GM10266 (cell line): ENCODE results near the gene LSP1.
A peak's percentile ranks its signal among the peaks of the same experiment; 100 is the strongest.
"Not testable (repeated sequence)": the region's sequence is repeated elsewhere in the genome, so short reads cannot be mapped to it uniquely, and the experiment has no call there.

Experiments
- DNase-seq: peaks from one replicate; pipeline ENCODE4 v3.0.0; 2012; ENCODE audit errors: extremely low spot score
- TF ChIP-seq, protein P1 (sequence below): IDR thresholded peaks from 2 replicates; pipeline ENCODE4 v1.5.1; 2012; ENCODE audit warnings: mild to moderate bottlenecking, low read depth; ENCODE audit not compliant: control insufficient read depth, insufficient read depth; ENCODE audit errors: missing control alignments

Gene LSP1

DNA sequence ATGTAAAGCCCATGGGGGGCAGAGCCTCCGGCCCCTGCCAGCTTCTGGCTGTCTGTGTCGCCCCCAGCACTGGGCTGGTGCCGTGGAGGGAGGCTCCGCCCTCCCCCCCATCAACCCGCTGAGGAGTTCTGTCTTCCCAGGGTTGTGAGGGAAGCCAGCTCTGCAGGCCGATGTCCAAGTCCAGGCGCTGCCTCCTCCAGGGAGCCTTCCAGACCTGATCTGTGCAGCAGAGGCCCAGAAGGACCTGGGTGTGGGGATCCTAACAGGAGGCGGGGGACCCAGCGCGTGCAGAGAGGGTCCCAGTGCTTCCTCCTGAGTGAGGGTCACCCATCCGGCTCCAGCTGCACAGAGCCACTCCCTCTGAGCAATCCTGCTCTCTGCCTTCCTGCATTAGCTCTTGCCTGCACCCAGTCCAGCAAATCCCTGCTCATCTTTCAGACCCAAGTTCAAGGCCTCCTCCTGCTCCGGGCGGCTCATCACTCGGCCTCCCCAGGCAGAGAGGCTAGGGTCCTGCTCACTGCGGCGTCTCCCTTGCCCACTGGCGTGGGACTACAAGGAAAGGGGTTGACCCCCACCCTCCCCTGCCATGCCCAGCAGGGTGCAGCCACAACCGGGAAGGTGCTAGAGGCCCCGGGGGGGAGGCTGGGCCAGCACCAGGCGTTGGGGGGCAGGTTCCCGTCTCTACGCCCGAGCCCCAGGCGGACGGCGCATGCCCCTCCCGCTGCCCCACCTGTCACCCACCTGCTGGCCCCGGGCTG lies 22.4 kb downstream of the LSP1 start:
- TF ChIP-seq, protein P1, sequence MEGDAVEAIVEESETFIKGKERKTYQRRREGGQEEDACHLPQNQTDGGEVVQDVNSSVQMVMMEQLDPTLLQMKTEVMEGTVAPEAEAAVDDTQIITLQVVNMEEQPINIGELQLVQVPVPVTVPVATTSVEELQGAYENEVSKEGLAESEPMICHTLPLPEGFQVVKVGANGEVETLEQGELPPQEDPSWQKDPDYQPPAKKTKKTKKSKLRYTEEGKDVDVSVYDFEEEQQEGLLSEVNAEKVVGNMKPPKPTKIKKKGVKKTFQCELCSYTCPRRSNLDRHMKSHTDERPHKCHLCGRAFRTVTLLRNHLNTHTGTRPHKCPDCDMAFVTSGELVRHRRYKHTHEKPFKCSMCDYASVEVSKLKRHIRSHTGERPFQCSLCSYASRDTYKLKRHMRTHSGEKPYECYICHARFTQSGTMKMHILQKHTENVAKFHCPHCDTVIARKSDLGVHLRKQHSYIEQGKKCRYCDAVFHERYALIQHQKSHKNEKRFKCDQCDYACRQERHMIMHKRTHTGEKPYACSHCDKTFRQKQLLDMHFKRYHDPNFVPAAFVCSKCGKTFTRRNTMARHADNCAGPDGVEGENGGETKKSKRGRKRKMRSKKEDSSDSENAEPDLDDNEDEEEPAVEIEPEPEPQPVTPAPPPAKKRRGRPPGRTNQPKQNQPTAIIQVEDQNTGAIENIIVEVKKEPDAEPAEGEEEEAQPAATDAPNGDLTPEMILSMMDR = no peak
- no peak for DNase-seq

DNA sequence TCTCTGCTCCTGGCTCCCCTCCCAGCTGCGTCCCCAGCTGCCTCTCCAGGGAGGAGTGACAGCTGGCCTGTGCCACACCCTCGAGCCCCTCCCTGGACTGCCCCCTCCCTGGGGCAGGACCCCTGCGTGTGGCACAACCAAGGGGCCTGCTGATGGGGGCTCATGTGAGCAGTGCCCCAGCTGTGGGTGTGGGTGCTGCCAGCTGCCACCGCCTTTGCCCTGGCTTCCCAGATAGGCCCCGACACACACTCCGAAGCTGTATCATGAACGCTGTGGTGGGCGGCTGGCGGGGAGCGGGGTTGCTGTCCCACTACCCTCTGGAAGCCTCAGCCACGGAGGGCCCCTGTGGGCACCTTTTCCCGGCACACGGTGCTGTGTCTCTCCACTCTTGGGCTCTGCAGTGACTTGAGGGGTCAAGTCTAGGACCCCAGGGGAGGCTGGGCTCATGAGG lies 23.0 kb downstream of the LSP1 start:
- not testable (repeated sequence) for DNase-seq

DNA sequence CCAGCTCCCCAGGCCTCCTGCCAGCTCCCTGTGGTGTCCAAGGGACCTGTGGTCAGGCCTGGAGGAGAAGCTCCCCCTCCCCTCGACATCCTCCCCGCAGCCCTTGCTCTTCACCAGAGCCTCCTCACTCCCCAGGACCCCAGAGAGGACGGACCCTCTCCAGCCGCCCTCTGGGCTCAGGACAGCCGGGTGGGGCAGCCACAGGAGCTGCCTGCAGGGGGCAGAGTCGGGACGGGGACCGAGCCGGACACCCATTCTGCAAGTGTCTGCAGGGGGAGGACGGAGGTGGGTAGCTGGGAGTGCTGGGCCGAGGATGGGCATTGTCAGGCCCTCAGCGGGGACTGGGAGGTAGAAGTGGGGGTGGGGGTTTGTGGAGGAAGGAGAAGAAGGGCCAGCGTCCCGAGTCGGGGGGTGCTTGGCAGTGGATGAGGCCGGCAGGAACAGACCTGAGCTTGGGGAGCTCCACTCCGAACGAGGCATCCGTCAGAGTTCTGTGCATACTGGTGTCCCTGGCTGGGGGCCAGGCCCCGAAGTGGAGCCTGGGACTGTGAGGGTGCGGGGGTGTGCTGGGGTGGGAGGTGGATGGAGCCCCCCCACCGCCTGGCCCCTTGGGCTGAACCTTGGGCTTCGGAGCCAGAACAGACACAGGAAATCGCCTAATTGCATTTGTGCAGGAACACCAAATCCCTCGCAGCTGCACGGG lies 23.6 kb downstream of the LSP1 start:
- TF ChIP-seq, protein P1 = peak; percentile 41
- no peak for DNase-seq

DNA sequence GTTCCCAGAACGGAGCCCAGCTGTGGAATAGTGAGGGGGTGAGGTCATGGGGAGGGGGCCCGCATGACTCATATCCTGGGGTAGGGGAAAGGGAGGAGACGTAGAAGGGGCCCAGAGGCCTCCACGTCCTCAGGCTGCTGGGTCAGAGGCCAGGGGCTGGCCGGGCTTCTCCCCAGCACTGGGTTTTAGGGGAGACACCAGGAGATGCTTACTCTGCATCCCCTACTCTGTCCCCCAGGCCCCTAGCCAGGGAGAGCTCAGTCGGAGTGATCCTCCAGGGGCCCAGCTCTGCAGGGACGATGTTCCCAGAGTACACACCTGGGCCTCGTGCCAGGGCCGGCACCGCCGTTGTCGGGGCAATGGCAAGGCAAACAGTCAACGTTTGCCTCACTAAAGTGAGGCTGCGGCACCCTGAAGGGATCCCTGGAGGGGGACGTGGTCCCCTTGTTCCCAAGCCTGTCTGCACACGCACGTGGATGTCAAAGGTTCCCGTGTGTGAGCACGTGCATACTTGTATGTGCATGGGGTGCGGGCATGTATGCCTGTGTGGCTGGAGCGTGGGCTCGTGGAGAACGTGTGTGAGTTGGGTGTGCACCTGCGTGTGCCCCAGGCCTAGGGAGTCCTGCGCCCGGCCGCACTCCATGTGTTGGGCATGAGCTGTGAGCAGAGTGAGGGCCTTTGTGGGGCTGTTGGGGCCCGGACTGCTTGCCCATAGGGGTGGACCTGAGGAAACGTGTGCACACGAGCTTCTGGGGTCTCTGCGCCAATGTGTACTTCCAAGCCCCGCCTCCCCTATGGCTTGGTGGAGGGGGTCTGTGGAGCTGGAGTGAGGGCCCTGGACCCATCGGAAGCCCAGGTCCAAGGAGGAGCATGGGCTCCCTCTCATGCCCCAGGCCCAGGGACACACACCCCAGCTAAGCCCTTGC lies 24.6 kb downstream of the LSP1 start:
- DNase-seq = no peak
- TF ChIP-seq, protein P1 = no peak

DNA sequence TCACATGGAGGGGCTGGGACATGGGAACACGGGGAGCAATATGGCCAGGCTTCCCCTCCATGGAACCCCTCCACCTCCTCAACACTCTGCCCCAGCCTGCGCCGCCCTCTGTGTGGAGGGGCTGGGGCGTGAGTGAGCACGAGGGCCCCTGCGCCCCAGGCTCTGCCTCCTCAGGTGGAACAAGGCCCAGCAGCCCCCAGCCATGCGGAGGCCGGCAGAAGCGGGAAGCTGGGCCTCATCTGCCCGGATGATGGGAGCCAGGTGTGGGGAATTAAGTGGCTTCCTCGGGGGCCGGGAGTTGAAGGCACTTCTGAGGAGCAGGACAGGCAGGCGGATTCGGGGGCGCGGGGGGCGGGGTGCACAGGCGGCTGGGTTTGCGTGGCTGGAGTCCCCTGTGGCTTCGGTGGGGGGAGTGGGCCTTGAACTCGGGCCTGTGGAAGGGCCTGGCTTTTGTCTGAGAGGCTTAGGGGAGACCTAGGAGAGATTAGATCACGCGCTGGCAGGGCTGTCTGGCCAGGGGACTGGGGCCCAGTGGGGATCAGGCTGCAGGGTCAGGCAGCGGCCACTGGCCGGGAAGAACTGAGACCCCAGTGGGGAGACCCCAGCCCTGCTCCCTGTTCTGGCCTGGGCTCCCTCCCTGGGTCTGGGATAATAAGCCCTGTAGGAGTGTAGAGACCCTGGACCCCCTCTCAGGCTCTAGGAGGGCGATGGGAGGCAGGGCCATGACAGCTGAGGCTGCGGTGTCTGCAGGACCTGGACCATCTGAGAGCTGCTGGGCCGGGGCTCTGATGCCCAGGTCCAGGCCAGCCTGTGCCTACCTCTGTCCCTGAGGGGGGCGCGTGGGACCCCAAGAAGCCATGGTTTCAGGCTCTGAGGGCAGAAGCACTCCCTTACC lies 25.5 kb downstream of the LSP1 start:
- DNase-seq = no peak
- TF ChIP-seq, protein P1 = no peak

DNA sequence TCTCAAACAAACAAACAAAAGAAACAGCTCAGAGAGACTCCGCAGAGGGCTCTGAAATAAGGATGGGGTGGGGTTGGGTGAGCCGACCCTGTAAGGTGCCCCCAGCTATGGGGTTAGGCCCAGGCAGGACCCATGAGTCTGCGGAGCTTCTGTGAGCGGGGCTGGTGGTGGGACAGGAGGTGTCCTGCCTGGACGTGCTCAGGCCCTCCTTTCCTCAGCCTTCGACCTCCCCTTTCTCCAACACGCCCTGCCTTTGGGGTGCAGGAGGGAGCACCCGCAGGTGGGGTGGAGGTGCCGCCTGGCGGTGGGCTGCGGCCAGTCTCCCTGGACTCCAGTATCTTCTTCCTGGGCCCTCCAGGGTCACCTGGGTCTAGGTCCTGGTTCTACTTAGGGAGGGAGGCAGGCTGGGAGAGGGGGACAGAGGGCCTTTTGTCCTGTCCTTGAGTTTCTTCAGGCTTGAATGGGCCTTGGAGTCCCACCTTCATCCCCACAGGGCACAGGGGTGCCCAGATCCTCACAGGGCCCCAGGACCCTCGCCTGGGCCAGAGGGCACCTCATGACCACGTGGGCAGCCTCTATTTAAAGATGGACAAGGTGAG lies 26.6 kb downstream of the LSP1 start:
- TF ChIP-seq, protein P1 = no peak
- no peak for DNase-seq
